ENCODE results near the gene HIF3A.

HIF3A gene

DNA sequence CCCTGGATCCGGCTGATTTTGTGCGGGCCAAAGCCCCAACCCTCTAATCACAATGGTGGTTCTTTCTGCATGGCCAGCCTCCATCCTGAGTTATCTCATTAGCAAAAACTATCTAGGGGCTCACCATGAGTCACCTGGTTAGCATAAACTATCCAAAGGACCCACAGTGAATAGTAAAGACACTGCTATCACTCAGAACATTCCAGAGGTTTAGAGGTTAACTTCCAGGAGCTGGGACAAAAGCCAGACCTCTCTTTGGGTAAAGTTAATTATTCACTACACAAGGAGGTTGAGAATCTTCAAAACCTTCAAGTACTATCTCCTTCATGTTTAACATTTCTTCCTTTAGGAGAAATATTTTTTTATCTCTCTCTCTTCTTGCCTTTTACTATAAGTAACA is 31.2 kb downstream of the HIF3A start:
- Mint-ChIP-seq H3K4me3 (no peak overlapping the region), H3K36me3 (ENCODE audit: low read depth) (peaks cover 75% of the 10 kb centered on the region), H3K9me3 (peaks cover 35% of the 10 kb centered on the region), H3K27me3 (ENCODE audit: low read depth) (no peaks in the 10 kb centered on the region), H3K4me1 (no peaks in the 10 kb centered on the region), H3K27ac (no peak overlapping the region)
- TF ChIP-seq, protein P1, sequence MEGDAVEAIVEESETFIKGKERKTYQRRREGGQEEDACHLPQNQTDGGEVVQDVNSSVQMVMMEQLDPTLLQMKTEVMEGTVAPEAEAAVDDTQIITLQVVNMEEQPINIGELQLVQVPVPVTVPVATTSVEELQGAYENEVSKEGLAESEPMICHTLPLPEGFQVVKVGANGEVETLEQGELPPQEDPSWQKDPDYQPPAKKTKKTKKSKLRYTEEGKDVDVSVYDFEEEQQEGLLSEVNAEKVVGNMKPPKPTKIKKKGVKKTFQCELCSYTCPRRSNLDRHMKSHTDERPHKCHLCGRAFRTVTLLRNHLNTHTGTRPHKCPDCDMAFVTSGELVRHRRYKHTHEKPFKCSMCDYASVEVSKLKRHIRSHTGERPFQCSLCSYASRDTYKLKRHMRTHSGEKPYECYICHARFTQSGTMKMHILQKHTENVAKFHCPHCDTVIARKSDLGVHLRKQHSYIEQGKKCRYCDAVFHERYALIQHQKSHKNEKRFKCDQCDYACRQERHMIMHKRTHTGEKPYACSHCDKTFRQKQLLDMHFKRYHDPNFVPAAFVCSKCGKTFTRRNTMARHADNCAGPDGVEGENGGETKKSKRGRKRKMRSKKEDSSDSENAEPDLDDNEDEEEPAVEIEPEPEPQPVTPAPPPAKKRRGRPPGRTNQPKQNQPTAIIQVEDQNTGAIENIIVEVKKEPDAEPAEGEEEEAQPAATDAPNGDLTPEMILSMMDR (IDR thresholded peaks at IDR 0.05; ENCODE audit: unreplicated experiment in 3 of 3), result no peak

DNA sequence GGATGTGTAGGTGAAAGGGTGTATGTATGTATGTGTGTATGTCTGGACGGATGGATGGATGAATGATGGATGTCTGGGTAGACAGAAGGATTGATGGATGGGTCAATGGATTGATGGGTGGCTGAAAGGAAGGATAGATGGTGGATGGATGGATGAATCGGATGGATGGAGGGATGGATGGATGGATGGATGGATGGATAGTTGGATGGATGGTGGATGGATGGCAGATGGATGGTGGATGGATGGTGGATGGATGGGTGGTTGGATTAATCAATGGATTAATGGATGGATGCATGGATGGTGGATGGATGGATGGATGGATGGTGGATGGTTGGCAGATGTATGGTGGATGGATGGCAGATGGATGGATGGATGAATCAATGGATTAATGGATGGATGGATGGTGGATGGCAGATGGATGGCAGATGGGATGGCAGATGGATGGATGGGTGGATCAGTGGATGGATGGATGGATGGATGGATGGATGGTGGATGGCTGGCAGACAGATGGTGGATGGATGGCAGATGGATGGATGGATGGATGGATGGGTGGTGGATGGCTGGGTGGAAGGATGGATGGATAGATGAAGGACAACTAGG is 33.6 kb downstream of the HIF3A start:
- Mint-ChIP-seq H3K27ac (no peak overlapping the region), H3K9me3 (peaks cover 29% of the 10 kb centered on the region), H3K27me3 (ENCODE audit: low read depth) (no peaks in the 10 kb centered on the region), H3K4me1 (no peaks in the 10 kb centered on the region), H3K36me3 (ENCODE audit: low read depth) (peaks cover 57% of the 10 kb centered on the region), H3K4me3 (no peak overlapping the region)
- TF ChIP-seq, protein P1 (IDR thresholded peaks at IDR 0.05; ENCODE audit: unreplicated experiment in 3 of 3), result no peak

DNA sequence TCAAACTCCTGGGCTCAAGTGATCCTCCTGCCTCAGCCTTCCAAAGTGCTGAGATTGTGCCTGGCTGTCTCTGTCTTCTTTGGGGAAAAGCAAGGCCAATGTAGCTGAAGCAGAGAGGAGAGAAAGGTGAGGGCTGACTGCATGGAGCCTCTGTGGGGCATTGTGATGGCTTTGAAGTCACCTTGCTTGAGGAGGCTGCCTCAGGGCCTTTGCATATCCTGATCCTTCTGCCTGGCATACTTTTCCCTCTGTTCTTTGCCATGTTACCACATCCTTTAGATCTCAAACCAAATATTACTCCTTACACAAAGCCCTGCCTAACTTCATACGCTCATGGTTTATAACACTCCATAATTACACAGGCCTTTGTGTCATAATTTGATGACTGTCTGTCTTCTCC is 40.6 kb downstream of the HIF3A start:
- Mint-ChIP-seq H3K36me3 (ENCODE audit: low read depth) (peaks cover 43% of the 10 kb centered on the region), H3K4me1 (peaks cover 6% of the 10 kb centered on the region), H3K4me3 (no peak overlapping the region), H3K9me3 (no peaks in the 10 kb centered on the region), H3K27ac (no peak overlapping the region), H3K27me3 (ENCODE audit: low read depth) (no peaks in the 10 kb centered on the region)
- TF ChIP-seq, protein P1 (IDR thresholded peaks at IDR 0.05; ENCODE audit: unreplicated experiment in 3 of 3), result no peak

DNA sequence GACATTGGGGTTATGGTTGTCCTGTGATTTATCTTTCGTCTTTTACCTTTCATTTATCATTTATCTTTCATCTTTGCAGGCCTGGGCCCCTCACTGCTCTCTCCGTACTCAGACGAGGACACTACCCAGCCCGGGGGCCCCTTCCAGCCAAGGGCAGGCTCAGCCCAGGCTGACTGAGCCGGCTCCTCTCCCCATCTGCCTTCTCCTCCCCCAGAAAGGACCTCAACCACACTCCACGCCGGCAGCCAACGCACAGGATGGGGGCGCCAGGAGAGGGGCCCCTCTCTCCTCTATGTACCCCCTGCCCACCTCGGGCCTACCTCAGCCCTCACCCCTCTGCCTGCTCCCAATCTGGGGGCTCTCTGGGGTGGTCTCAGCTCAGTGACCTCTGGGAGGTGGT is 42.6 kb downstream of the HIF3A start:
- TF ChIP-seq, protein P1 (IDR thresholded peaks at IDR 0.05; ENCODE audit: unreplicated experiment in 3 of 3), result no peak

DNA sequence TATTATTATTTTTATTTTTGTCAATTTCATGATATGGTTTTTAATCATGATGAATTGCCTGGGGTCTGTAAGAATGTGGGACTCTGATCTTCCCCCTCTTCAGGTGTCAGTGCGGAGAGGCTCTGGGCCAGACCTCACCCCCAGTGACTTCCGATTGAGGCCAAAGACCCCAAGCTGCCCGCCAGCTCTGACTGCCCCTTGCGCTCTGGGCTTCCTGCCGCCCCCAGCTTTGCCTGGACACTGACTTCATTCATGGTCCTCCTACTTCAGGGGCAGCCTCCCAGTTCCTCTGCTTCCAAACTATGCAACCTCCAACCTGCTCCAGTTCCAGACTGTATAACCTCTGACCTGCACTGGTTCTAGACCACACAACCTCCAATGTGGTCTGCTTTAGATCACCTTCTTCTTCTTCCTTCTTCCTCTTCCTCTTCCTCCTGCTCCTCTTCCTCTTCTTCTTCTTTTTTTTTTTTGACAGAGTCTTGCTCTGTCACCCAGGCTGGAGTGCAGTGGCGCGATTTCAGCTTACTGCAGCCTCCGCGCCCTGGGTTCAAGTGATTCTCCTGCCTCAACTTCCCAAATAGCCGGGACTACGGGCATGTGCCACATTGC is 43.3 kb downstream of the HIF3A start:
- no peaks in the 10 kb centered on the region for H3K27me3 Mint-ChIP-seq (ENCODE audit: low read depth)
- H3K4me1 Mint-ChIP-seq, result peaks cover 6% of the 10 kb centered on the region
- H3K9me3 Mint-ChIP-seq, result no peaks in the 10 kb centered on the region
- TF ChIP-seq, protein P1 (IDR thresholded peaks at IDR 0.05; ENCODE audit: unreplicated experiment in 3 of 3), result no peak
- no peak overlapping the region for H3K4me3 Mint-ChIP-seq
- H3K36me3 Mint-ChIP-seq (ENCODE audit: low read depth), result peaks cover 39% of the 10 kb centered on the region
- H3K27ac Mint-ChIP-seq, result peak overlapping the region in 2 of 3 experiments; percentile 7 to 35

More for the DNA sequence above, 42.6 kb downstream of the HIF3A start:
- no peaks in the 10 kb centered on the region for H3K27me3 Mint-ChIP-seq (ENCODE audit: low read depth)
- peaks cover 6% of the 10 kb centered on the region for H3K4me1 Mint-ChIP-seq
- no peaks in the 10 kb centered on the region for H3K9me3 Mint-ChIP-seq
- peaks cover 39% of the 10 kb centered on the region for H3K36me3 Mint-ChIP-seq (ENCODE audit: low read depth)
- no peak overlapping the region for H3K4me3 Mint-ChIP-seq
- H3K27ac Mint-ChIP-seq, result peak overlapping the region in 2 of 3 experiments; percentile 18 to 30

DNA sequence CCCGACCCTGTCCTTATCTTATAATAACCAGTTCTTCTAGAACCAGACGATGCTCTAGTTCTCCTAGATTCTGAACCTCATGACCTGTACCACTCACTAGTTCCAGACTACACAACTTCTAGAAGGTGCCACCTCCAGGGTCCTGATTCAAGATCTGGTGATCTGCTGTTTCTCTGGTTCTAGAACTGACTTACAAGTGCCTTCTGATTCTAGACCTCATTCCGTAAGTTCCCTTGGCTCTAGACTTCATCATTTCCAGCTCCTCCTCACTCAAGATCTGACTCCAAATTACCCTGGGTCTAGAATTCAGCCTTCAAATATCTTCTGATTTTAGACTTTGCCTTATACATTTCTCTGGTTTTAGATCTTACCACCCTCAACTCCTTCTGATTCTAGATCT is 45.1 kb downstream of the HIF3A start:
- Mint-ChIP-seq H3K27me3 (ENCODE audit: low read depth) (no peaks in the 10 kb centered on the region), H3K4me1 (peaks cover 7% of the 10 kb centered on the region), H3K4me3 (no peak overlapping the region), H3K36me3 (ENCODE audit: low read depth) (peaks cover 37% of the 10 kb centered on the region), H3K27ac (peak overlapping the region in 1 of 3 experiments; percentile 24), H3K9me3 (no peaks in the 10 kb centered on the region)
- TF ChIP-seq, protein P1 (IDR thresholded peaks at IDR 0.05; ENCODE audit: unreplicated experiment in 3 of 3), result no peak
